WTC11 (cell line): ENCODE measurements around the gene TTLL5. TPM values are rescaled to one million over a fixed set of nuclear protein-coding genes. Genes with fewer than 3 reads are reported as not detected.

Source experiments
- ATAC-seq: fragments of 200-7000 bp; cut with Tn5 transposase; 2 replicates; pipeline ENCODE4 v1.10.0; 2021; ENCODE audit warnings: mild to moderate bottlenecking, moderate library complexity
- CTCF ChIA-PET: fragments of 300-600 bp; sonication (Branson Sonifier 250); formaldehyde crosslinking; loops from one replicate; lab custom pipeline; 2021; ENCODE audit warnings: antibody characterized with exemption; lab: Charles Lee
- POLR2A ChIA-PET: fragments of 350-600 bp; sonication (Branson Sonifier 250); formaldehyde crosslinking; loops from one replicate; lab custom pipeline; 2021; ENCODE audit warnings: antibody characterized with exemption; lab: Charles Lee
- DNase-seq: peaks from one replicate; pipeline ENCODE4 v3.0.0; 2021; ENCODE audit warnings: low spot score
- H3K27ac Mint-ChIP-seq: 2 replicates; pipeline ENCODE4 v1.8.0; 2021; ENCODE audit warnings: mixed read lengths
- H3K27me3 Mint-ChIP-seq: 2 replicates; pipeline ENCODE4 v1.8.0; 2021; ENCODE audit warnings: low read depth, mild to moderate bottlenecking, moderate library complexity, mixed read lengths
- H3K36me3 Mint-ChIP-seq: 2 replicates; pipeline ENCODE4 v1.8.0; 2021; ENCODE audit warnings: mixed read lengths
- H3K4me1 Mint-ChIP-seq: 2 replicates; pipeline ENCODE4 v1.8.0; 2022; ENCODE audit warnings: mixed read lengths
- H3K4me3 Mint-ChIP-seq: 2 replicates; pipeline ENCODE4 v1.8.0; 2021; ENCODE audit warnings: mild to moderate bottlenecking, moderate library complexity, mixed read lengths
- H3K9me3 Mint-ChIP-seq: 2 replicates; pipeline ENCODE4 v1.8.0; 2021; ENCODE audit warnings: mixed read lengths
- AFF4 ChIP-seq: sonication (generic); formaldehyde crosslinking; IDR thresholded peaks from 2 replicates; pipeline ENCODE4 v1.8.1; 2023; ENCODE audit warnings: mild to moderate bottlenecking, missing genetic modification reagents, borderline replicate concordance
- AR ChIP-seq: fragments of 250-450 bp; sonication (Bioruptor Pico); IDR thresholded peaks from 2 replicates; pipeline ENCODE4 v1.9.0; 2021; ENCODE audit warnings: mild to moderate bottlenecking
- E2F4 ChIP-seq: sonication (generic); formaldehyde crosslinking; IDR thresholded peaks from 2 replicates; pipeline ENCODE4 v1.8.1; 2022; ENCODE audit warnings: low read depth, mild to moderate bottlenecking, moderate library complexity, missing genetic modification reagents, borderline replicate concordance
- JAZF1 ChIP-seq: fragments of 250-450 bp; sonication (Bioruptor Pico); IDR thresholded peaks from 2 replicates; pipeline ENCODE4 v1.9.0; 2021; ENCODE audit warnings: moderate library complexity, mild to moderate bottlenecking, inconsistent platforms
- KAT7 ChIP-seq: sonication (generic); formaldehyde crosslinking; IDR thresholded peaks from 2 replicates; pipeline ENCODE4 v1.8.1; 2023; ENCODE audit warnings: missing genetic modification reagents, mild to moderate bottlenecking, borderline replicate concordance
- OVOL2 ChIP-seq: fragments of 250-450 bp; sonication (Bioruptor Pico); IDR thresholded peaks from 2 replicates; pipeline ENCODE4 v1.9.0; 2021; ENCODE audit warnings: mild to moderate bottlenecking, borderline replicate concordance
- PRDM15 ChIP-seq: sonication (generic); formaldehyde crosslinking; IDR thresholded peaks from 2 replicates; pipeline ENCODE4 v1.8.0; 2022; ENCODE audit warnings: missing genetic modification reagents
- ZNF232 ChIP-seq: sonication (generic); formaldehyde crosslinking; IDR thresholded peaks from 2 replicates; pipeline ENCODE4 v1.8.0; 2022; ENCODE audit warnings: mild to moderate bottlenecking, missing genetic modification reagents
- ZNF263 ChIP-seq: sonication (generic); formaldehyde crosslinking; IDR thresholded peaks from 2 replicates; pipeline ENCODE4 v1.8.1; 2022; ENCODE audit warnings: low read depth, mild to moderate bottlenecking, moderate library complexity, missing genetic modification reagents
- ZNF671 ChIP-seq: fragments of 250-450 bp; sonication (Bioruptor Pico); IDR thresholded peaks from 2 replicates; pipeline ENCODE4 v1.8.0; 2021; ENCODE audit warnings: mild to moderate bottlenecking
- total RNA-seq: library from RNA; stranded (reverse); gene quantifications from 3 replicates; pipeline ENCODE4 v1.2.3, GENCODE V29; 2021

The TTLL5 gene
- total RNA-seq, 1 experiment from 2014 or later: 39.6 TPM

GRCh38 chr14:75702616-75703261, 41.7 kb downstream of the TTLL5 start:
- ATAC-seq: no peak
- Mint-ChIP-seq H3K9me3 (no peaks in the 10 kb centered on the region), H3K27ac (no peak overlapping the region), H3K27me3 (no peaks in the 10 kb centered on the region), H3K4me1 (no peaks in the 10 kb centered on the region), H3K4me3 (no peak overlapping the region), H3K36me3 (peaks cover 34% of the 10 kb centered on the region)
- ChIA-PET POLR2A (no interaction called here), CTCF (interaction anchor here (0.6 to 1.8 kb wide), 2 partner anchors 80 to 125 kb away, joined by 4 to 5 read pairs; no protein-coding TSS in a partner anchor)
- no peak for DNase-seq
- no peak for TF ChIP-seq ZNF671 (CRISPR knock-in tag)
- TF ChIP-seq AR (CRISPR knock-in tag): no peak
- no peak for TF ChIP-seq ZNF232 (CRISPR knock-in tag)
- no peak for TF ChIP-seq ZNF263 (CRISPR knock-in tag)
- TF ChIP-seq JAZF1 (CRISPR knock-in tag): no peak
- no peak for TF ChIP-seq PRDM15 (CRISPR knock-in tag)
- no peak for TF ChIP-seq KAT7

- no peak for ATAC-seq
- DNase-seq: no peak
Measured at GRCh38 chr14:75703467-75703866, 42.4 kb downstream of the TTLL5 start.

More at GRCh38 chr14:75703467-75703866, 42.4 kb downstream of the TTLL5 start:
- Mint-ChIP-seq H3K36me3 (peaks cover 34% of the 10 kb centered on the region), H3K27ac (no peak overlapping the region), H3K4me3 (no peak overlapping the region), H3K27me3 (no peaks in the 10 kb centered on the region), H3K4me1 (no peaks in the 10 kb centered on the region), H3K9me3 (no peaks in the 10 kb centered on the region)
- ChIA-PET POLR2A (no interaction called here), CTCF (interaction anchor here (1.0 kb wide), 1 partner anchor 126 kb away, joined by 3 read pairs; no protein-coding TSS in a partner anchor)
- TF ChIP-seq ZNF232 (CRISPR knock-in tag): no peak
- TF ChIP-seq OVOL2 (CRISPR knock-in tag): no peak
- TF ChIP-seq E2F4: no peak
- no peak for TF ChIP-seq AFF4 (CRISPR knock-in tag)
